GM19035 (cell line): ENCODE results near the gene PCDH18.
"Not testable (repeated sequence)": the region's sequence is repeated elsewhere in the genome, so short reads cannot be mapped to it uniquely, and the experiment has no call there.

Experiments
- ATAC-seq: cut with Tn5 transposase; IDR thresholded peaks from one replicate; pipeline ENCODE4 v1.9.1; 2021; ENCODE audit not compliant: unreplicated experiment

PCDH18 gene, protein sequence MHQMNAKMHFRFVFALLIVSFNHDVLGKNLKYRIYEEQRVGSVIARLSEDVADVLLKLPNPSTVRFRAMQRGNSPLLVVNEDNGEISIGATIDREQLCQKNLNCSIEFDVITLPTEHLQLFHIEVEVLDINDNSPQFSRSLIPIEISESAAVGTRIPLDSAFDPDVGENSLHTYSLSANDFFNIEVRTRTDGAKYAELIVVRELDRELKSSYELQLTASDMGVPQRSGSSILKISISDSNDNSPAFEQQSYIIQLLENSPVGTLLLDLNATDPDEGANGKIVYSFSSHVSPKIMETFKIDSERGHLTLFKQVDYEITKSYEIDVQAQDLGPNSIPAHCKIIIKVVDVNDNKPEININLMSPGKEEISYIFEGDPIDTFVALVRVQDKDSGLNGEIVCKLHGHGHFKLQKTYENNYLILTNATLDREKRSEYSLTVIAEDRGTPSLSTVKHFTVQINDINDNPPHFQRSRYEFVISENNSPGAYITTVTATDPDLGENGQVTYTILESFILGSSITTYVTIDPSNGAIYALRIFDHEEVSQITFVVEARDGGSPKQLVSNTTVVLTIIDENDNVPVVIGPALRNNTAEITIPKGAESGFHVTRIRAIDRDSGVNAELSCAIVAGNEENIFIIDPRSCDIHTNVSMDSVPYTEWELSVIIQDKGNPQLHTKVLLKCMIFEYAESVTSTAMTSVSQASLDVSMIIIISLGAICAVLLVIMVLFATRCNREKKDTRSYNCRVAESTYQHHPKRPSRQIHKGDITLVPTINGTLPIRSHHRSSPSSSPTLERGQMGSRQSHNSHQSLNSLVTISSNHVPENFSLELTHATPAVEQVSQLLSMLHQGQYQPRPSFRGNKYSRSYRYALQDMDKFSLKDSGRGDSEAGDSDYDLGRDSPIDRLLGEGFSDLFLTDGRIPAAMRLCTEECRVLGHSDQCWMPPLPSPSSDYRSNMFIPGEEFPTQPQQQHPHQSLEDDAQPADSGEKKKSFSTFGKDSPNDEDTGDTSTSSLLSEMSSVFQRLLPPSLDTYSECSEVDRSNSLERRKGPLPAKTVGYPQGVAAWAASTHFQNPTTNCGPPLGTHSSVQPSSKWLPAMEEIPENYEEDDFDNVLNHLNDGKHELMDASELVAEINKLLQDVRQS

DNA sequence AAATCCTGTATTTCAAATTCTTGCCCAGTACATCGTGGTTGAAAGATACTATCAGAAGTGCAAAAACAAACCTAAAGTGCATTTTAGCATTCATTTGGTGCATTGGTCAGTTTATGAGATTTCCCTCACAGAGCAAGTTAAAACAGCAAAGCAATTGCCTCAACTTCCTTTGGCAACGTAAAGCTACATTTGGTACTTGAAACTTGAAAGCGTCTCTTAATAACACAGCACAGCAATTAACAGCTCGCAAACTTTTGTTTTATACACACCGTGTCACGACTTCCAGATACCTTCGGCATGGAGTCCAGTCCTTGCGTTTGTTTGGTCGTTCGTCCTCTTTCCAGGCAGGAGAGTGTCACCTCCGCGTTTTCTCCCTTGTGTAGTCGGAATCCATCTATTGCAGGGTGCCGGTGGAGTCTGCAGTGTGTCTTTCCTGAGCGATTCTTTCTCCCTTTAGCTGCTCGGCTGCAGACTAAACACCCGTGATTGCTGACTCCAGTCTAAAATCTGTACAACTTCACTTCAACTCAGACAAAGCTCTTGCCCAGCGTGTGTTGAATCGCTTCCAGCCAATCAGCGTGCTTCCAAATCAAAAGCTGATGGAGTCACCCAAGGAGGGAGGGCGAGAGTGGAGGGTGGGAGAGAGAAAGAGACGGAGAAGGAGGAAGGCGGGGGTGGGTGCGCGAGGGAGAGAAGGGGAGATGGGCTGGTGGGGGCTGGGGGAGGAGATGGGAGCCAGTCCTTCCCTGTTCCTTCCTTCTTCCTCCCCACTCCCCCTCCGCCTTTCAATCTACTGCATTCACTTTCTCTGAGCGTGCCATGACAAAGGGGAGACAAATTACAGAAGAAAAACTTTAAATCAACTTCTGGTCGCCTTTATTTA, at the start of gene PCDH18:
TSS of gene PCDH18 (minus strand) at position 509 of the 883 bp plus-strand sequence. CDS start at position 103, 406 bp downstream.
- ATAC-seq, result peak; percentile 81

DNA sequence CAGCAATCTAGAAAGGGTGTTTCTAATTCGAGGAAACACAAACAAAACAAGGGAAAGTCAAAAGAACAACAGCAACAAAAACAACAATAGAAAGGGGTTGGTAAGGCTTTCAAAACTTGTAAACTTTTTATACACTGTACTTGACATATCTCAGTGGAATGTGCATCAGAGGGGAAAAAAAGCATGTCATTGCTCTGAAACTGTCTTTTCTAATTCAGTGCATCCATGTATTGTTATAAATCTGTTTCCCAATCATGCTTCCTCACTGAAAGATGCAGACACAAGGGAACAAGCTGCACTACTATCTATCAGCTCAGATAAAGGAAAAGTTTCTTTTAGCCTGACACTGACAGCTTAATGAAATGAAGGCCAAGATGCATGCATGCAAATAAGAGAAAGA, 44.2 kb upstream of the PCDH18 start:
- no peak for ATAC-seq

DNA sequence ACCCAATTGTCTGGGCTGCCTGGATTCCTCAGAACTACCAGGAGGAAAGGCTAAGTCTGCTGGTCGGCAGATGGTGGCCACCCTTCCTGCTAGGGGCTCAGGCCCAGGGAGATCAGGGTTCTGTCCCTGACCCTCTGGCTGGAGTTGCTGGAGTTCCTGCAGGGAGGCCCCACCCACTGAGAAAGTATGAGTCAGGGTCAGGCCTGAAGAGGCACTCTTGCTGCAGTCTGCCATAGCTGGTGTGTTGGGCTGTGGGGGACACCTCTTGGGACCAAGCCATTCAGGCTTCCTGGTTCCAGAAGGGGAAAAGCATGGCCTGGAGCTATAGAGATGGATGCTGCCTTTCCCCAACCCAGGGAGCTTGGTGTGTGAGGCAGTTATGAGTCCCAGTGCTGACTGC, 40.4 kb upstream of the PCDH18 start:
- ATAC-seq, result peak; percentile 29

DNA sequence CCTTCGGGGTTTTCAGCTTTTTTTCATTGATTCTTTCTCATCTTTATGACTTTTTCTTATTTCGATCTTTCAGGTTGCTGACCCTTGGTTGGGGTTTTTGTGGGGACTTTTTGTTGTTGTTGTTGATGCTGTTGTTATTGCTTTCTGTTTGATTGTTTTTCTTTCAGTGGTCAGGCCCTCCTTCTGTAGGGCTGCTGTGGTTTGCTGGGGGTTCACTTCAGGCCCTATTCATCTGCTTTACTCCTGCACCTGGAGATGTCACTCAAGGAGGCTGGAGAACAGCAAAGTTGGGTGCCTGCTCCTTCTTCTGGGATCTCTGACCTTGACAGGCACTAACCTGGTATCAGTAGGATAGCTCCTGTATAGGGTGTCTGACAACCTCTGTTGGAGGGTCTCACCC, 39.9 kb upstream of the PCDH18 start:
- peak; percentile 67 for ATAC-seq

DNA sequence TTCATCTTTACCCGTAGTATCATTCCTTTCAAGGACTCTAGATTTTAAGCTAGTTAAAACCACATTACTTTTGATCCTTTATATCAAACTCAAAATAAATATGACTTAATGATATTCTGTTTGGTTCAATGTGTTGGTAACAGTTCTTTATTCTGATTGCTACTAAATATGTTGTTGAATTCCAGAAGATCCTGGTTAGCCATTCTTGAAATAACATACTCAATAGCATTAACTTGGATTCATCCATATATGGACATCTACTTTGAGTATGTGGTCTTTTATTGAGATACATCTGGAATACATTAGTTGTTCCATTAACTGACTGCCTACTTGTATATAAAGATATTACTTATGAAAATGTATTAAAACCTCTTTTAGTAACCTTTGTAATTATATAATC, 27.5 kb upstream of the PCDH18 start:
- no peak for ATAC-seq

DNA sequence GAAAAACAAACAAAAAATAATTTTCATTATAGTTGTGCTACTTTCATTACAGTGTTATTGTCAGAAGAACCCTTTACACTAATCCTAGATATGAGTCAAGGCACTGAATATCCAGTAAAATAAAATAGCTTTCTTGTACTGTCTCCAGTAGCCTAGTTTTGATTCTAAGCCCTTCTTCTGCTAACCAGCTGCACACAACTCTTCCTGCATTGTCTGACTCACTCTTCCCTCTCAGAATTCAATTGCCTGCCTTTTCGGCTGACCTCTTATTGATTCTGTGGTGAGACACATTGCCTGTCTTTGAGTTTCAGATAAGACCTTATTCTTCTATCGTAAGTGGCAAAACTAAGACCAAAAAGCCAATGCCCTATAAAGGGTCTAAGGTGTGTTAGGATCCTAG, 26.7 kb upstream of the PCDH18 start:
- ATAC-seq, result no peak

DNA sequence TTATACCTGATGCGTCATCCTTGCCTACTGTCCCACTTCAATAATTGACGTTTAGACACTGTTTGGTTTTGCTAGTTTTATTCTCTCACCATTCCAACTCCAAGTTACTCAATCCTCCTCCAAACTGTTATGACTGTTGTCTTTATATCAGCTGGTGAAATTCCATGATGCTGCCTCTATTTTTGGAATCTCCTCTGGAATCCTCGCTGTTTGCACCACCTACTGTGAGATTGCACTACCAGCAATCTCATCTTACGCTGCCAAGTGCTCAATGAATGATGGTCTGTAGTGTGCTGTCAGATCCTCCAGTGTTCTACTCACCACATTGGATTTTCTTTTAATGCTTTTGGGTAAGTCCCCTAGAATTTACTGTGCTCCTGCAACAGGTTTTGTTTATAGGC, 13.2 kb upstream of the PCDH18 start:
- ATAC-seq, result no peak

DNA sequence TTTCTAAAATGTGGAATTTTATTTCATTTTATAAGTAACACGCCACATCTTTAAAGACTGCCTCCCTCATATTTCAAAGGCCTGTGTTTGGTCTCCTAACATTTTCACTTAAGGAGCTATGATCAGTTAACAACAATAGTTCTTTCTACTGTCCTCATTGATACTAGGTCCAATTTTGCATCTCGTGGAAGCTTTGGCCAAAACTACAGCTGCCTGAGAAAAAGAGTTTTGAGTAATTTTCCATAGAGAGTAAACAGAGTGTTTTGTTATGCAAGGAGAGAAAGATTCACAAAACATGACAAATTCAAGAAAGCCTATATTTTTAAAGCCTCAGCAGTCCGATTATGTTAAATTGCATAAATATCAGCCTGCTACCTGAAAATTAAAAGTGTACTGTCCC, 11.4 kb upstream of the PCDH18 start:
- no peak for ATAC-seq

DNA sequence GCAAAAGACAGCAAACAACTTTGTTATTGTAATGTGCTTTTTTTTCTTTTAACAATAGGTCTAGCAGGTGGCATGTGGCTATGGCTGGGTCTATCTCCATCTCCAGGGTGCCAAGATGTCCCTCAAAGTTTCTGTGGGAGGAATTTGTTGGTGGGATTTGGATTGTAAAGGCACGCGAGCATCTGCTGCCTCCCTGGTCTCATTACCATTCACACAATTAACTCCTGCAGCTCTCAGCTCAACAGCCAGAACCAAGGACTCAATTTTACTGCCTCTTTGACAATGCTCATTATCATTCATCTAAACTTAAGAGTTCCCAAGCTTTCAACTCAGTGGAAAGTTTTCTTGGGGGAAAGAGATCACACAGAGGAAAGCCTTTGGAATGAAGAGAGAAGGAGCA, 10.9 kb upstream of the PCDH18 start:
- no peak for ATAC-seq

DNA sequence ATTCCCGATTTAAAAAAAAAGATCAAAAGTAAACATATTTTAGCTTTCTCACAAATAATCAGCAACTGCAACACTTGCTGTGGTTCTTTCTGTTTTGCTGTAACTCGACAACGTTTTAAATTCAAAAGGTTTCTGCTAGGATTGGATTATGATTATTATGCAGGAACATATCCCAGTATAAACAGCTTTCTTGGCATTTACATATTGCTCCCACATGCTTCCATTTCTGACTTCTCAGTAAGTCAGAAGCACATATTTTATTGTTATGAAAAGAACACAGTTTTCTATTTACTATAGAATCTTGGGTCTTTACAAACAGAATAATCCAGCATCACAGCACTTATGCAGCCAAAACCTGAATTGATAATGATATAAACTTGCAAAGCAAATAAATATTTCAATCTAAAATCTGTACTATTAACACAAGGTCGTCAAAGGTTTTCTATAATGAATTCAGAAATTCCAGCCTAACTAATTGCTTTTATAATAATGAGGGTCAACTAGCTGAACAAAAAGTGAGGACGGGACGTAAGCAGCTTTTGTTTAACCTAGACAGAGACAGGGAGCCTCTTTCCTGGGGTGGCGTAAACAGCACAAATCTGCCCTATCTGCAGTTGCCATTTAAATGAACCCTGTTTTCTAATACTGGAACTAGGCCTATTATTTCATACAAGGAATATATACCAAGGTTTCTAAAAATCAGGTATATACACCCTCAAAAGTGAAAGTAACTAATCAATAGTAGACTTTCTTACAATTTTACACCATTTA, 9.8 kb upstream of the PCDH18 start:
- no peak for ATAC-seq

DNA sequence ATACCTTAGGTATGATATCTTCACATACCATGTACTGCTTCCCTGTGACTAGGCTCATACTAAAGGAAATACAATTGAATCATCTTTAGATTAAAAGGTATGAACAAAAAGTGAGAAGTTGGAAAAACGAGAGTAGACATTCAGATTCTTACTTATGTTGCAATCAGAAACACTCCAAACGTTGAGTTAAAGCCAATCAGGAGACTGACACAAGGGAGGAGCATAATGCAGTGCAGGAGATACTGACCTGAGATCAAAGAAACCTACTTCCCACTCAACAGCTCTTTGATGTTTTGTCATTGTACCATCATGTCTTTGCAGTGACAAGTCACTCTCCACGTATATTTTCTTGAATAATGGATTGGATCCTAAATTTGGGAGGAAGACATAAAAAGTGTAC, 8.9 kb upstream of the PCDH18 start:
- ATAC-seq, result no peak

DNA sequence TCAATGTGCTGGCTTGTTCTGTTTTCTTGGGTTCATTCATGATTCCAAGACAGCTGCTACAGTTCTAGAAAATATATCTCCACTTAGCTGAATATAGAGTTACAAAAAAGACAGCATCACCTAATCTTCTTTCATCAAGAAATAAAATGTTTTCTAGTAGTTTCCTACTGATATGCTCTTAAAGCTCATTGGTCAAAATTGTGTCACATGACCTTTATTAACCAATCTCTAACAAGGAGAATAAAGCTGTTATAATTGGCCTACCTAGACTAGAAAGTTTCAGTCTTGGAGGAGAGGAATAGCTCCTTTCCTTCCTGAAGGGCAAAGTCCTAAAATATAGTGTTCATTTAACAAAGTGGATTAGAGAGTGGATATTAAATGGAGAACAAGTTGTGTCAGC, 8.1 kb upstream of the PCDH18 start:
- no peak for ATAC-seq

DNA sequence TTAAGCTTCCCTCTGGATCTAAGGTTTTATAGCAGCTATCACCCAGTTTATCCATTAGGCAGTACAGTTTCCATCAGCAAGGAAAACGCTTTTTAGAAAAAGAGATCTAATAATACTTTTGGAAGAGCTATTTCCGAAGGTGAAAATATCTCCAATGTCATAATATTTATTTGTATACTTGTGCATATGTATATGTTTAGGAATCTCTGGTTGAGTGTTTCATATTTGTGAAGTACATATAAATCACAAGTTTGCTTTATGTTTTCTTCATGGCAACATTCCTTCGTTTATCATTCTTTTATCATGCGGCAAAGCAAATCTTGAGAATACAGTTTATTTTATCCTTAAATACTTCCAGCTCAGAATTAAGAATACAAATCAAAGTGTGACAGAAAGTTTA, 6.2 kb upstream of the PCDH18 start:
- no peak for ATAC-seq

DNA sequence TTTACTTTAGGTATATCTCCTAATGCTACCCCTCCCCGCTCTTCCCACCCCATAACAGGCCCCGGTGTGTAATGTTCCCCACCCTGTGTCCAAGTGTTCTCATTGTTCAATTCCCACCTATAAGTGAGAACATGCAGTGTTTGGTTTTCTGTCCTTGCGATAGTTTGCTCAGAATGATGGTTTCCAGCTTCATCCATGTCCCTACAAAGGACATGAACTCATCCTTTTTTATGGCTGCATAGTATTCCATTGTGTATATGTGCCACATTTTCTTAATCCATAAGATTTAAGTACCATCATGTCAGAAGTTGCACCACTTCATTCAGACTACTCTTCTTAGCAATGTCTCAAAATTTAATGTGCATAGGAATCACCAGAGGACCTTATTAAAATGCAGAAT, 5.5 kb upstream of the PCDH18 start:
- not testable (repeated sequence) for ATAC-seq

DNA sequence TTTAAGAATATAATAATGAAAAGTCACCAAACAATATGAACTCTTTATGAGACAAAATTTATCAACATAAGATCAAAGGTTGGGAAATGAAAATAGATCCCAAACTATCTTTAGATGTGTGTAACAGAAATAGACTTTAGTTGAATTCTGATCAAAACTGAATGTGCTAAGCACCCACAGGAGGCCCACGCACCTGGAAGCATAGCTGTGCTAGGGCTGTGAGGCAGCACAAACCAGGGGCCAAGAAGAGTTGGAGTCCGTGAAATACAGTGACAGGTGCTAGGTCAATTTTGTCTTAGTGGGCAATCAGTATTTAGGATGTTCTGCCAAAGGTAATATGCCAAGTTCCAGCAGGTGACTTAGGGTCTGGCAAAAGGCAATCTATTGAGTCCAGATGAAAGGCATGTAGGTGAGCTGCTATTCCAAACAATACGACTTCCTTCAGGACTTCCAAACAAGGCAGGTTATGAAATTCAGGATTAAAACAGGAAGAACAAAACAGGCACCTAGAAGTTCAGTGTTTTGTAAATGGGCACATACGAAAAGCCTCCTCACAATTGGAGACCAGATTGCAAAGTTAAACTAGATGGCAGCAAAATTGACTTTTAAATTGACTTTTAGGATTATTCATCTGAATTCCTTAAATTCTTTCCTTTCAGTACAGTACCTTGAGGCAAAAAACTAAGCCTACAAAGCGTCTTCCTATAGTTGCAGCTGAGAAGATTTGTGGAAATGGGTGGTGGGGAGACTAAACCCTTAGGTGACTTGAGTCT, 4.7 kb upstream of the PCDH18 start:
- ATAC-seq, result no peak

DNA sequence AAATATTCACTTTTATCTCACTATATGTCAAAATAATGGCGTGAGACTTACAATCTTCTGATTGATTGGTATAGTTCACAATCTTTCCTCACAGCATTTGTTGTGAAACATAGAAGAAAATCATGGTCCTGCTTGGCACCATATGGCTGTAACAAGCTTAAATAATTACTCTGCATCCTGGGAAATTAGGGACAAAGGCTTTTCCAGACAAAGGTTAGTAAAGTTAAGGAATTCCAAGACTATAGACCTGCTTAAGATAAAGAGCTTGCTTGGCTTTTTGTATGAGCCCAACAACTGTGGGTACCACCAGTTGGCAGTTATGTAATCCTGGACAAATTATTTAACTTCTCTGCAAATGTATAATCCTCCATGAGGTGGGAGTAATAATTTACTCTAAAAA, 3.4 kb upstream of the PCDH18 start:
- no peak for ATAC-seq

DNA sequence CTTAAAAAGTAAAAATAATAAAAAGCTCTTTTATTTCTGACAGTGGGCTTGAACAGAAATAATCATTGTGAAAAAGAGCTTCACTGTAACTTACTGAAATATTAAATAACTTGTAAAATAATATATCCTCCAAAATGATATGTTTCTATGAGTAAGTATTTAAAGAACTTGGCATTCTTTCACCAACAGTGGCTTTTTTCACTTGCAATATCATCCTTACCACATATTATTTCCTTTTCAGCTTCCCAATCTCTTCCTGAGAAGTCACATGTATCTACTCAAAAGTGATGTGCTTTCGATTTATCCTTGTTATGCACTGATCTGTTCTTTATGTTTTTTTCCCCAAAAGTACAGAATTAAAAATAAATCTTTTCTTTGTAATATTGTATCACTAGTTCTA, 2.2 kb upstream of the PCDH18 start:
- no peak for ATAC-seq

DNA sequence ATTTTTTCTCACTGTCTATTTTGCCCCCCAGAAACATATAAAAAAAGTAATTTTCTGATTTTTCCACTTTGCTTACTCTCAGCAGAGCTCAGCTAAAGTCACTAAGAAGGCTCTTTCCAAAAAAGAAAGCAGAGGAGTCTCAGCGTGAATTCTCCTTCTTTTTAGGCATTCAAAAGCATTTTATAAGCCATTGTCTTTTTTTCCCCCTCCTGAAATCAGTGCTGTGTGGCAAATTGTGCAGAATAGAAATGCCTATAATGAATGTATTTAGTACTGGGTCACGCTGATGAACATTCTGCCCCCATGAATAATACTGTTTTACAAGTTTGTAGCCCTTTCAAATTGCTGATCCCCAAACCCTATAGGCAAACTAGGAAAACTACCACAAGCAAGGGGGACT, 1.6 kb upstream of the PCDH18 start:
- no peak for ATAC-seq

DNA sequence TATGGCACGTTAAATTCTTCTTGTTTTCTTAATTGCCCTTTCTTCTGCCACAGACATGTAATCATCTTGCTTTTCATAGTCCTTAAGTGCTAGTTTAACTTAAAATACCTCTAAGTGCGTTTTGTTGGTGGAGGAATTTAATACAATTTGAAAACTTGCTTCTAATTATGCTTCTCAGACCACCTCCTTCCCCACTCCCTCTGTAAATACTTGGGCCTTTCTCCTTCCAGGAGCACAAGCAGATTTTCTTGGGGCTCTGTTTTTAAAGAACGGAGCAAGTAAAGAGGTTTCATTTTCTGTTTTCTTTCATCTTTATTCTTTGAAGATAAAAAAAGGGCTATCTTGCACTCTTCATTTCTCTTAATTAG, 559 bp upstream of the PCDH18 start:
- peak; percentile 41 for ATAC-seq
